GM23248 (cell line): Measurements from ENCODE around the gene NME5. TPM values are rescaled to one million over a fixed set of nuclear protein-coding genes. Genes with fewer than 3 reads are reported as not detected.

Experiments
- DNase-seq: peaks from one replicate; pipeline ENCODE4 v3.0.0-alpha.2; 2015
- H2AFZ ChIP-seq: fragments of 200-600 bp; sonication (generic); 2 replicates; pipeline ENCODE4 v1.6.1; 2016; ENCODE audit warnings: antibody characterized with exemption
- H3F3A ChIP-seq: fragments of 200-600 bp; sonication (generic); 2 replicates; pipeline ENCODE4 v1.6.1; 2016; ENCODE audit warnings: mild to moderate bottlenecking, antibody characterized with exemption, mixed run types; ENCODE audit not compliant: insufficient read depth
- H3K27ac ChIP-seq: fragments of 200-600 bp; sonication (generic); 2 replicates; pipeline ENCODE4 v1.5.1; 2016; ENCODE audit warnings: mild to moderate bottlenecking
- H3K27me3 ChIP-seq: fragments of 200-600 bp; sonication (generic); replicated peaks from 2 replicates; pipeline ENCODE4 v1.6.1; 2016; ENCODE audit warnings: mild to moderate bottlenecking; ENCODE audit not compliant: insufficient read depth
- H3K36me3 ChIP-seq: fragments of 200-600 bp; sonication (generic); 2 replicates; pipeline ENCODE4 v1.6.1; 2016; ENCODE audit warnings: low read depth, mild to moderate bottlenecking
- H3K4me1 ChIP-seq: fragments of 200-600 bp; sonication (generic); 2 replicates; pipeline ENCODE4 v1.6.1; 2016; ENCODE audit warnings: mild to moderate bottlenecking; ENCODE audit not compliant: insufficient read depth
- H3K4me2 ChIP-seq: fragments of 200-600 bp; sonication (generic); one replicate; pipeline ENCODE4 v1.6.1; 2016; ENCODE audit warnings: mild to moderate bottlenecking; ENCODE audit not compliant: unreplicated experiment
- H3K4me3 ChIP-seq: fragments of 200-600 bp; sonication (generic); 2 replicates; pipeline ENCODE4 v1.5.1; 2016; ENCODE audit warnings: mild to moderate bottlenecking
- H3K79me2 ChIP-seq: fragments of 200-600 bp; sonication (generic); 2 replicates; pipeline ENCODE4 v1.6.1; 2016; ENCODE audit warnings: mild to moderate bottlenecking; ENCODE audit not compliant: insufficient read depth
- H3K9ac ChIP-seq: fragments of 200-600 bp; sonication (generic); 2 replicates; pipeline ENCODE4 v1.6.1; 2016; ENCODE audit warnings: mild to moderate bottlenecking
- H3K9me2 ChIP-seq: fragments of 200-600 bp; sonication (generic); 2 replicates; pipeline ENCODE4 v1.6.1; 2016; ENCODE audit warnings: mixed run types, mild to moderate bottlenecking, moderate library complexity; ENCODE audit not compliant: insufficient read depth
- H3K9me3 ChIP-seq: fragments of 200-600 bp; sonication (generic); one replicate; pipeline ENCODE4 v1.6.1; 2017; ENCODE audit warnings: low read depth
- H4K20me1 ChIP-seq: fragments of 200-600 bp; sonication (generic); 2 replicates; pipeline ENCODE4 v1.6.0; 2016; ENCODE audit not compliant: insufficient read depth
- EZH2 ChIP-seq: fragments of 200-600 bp; sonication (generic); IDR thresholded peaks from 2 replicates; pipeline ENCODE4 v1.6.1; 2018; ENCODE audit warnings: antibody characterized with exemption, mild to moderate bottlenecking; ENCODE audit not compliant: insufficient read depth, poor library complexity, severe bottlenecking
- EZH2phosphoT487 ChIP-seq: fragments of 200-600 bp; sonication (generic); IDR thresholded peaks from 2 replicates; pipeline ENCODE4 v1.6.1; 2018; ENCODE audit warnings: antibody characterized with exemption, moderate library complexity, mild to moderate bottlenecking, low read depth; ENCODE audit not compliant: insufficient read depth
- WGBS, 2 experiments: methylation state at CpG; one replicate each; pipeline ENCODE4 v1.1.6; 2015 to 2017; ENCODE audit warnings: low lambda C conversion rate in 2 of 2, low coverage in 1 of 2; ENCODE audit errors: missing lambda C conversion rate in 2 of 2; 5-methylcytosine and 5-hydroxymethylcytosine counted together
- in situ Hi-C: fragments of 300-500 bp; cut with MboI; formaldehyde crosslinking; loops from 2 replicates; pipeline ENCODE4 v1.15.0; 2020
- polyA plus RNA-seq: library from polyadenylated mRNA; unstranded; fragments of >200 nt; fragmentation: Nextera tagmentation; extraction: Ambion mirVana; gene quantifications from 2 replicates; pipeline ENCODE4 v1.2.1, GENCODE V29; 2016
- total RNA-seq: library from RNA; depleted of rRNA; stranded (reverse); fragments of >200 nt; shearing (Covaris generic); gene quantifications from 2 replicates; pipeline ENCODE4 v1.2.3, GENCODE V29; 2014

The NME5 gene
- total and polyA plus RNA-seq, 2 experiments from 2014 or later: not detected

DNA sequence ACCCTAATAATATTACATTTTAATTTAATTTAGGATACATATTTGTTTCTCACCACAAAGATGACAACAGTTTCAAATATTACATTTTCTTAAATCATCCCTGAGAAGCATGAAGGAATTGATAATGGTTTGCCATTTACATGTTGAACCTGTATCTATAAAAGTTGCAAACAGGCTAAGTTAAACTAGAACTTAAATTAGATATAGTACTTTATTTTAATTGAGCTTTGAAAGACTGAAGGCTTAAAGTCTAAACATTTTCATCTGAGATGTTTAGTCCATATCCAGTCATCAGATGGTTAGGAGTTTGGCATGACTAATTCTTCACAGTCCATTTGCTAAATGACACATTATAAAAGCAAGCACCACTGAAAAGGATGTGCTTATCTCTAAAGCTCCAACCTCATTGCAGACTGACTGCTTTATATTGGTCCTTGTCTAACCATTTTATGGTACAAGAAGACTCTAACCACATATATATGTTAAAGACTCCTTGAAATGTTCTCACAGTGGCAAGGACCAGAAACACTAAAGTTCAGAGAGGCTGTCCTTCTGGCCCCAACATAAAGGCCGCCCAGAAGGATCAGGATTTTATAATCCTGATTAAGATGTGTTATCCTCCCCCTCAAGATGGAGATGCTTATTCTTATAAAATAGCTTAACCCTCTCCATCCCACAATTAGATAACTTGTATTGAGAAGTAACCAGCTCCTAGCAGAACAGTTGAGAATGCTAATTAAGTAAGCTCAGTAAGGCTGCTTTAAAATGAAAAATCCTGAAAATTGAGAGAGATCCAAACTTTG lies 29.6 kb downstream of the NME5 start:
- H3K27me3 ChIP-seq: peaks cover 25% of the 10 kb centered on the region
- H4K20me1 ChIP-seq: no peaks in the 10 kb centered on the region
- no peak overlapping the region for H2AFZ ChIP-seq
- no peaks in the 10 kb centered on the region for H3K4me1 ChIP-seq
- no peaks in the 10 kb centered on the region for H3K79me2 ChIP-seq
- in situ Hi-C loops: no loop called here
- no peaks in the 10 kb centered on the region for H3F3A ChIP-seq
- H3K27ac ChIP-seq: no peak overlapping the region
- no peaks in the 10 kb centered on the region for H3K9me3 ChIP-seq
- 30 to 40% methylated on average over 1 of the region's 1 CpG for WGBS, 2 experiments
- no peaks in the 10 kb centered on the region for H3K36me3 ChIP-seq
- no peak for TF ChIP-seq EZH2
- TF ChIP-seq EZH2phosphoT487: no peak
- DNase-seq: peak; percentile 51
- no peak overlapping the region for H3K4me3 ChIP-seq
- H3K9me2 ChIP-seq: no peaks in the 10 kb centered on the region
- H3K9ac ChIP-seq: no peak overlapping the region
- H3K4me2 ChIP-seq: no peak overlapping the region

DNA sequence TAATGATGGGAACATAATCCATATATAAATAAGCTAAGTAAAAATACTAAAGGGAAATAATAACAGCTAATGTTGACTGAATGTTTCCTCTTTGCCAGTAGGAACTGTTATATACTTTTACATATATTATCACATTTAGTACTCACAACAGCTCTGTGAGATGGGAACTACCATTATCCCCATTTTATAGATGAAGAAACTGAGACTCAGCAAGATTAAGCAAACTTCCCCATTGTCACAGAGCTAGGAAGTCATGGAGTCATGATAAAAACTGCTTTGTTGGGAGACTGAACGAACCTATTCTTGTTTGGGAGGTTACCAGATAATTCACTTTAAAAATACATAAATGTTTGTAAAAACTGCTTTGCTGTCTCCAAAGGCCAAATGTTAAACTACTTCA lies 32.0 kb downstream of the NME5 start:
- in situ Hi-C loops: no loop called here

DNA sequence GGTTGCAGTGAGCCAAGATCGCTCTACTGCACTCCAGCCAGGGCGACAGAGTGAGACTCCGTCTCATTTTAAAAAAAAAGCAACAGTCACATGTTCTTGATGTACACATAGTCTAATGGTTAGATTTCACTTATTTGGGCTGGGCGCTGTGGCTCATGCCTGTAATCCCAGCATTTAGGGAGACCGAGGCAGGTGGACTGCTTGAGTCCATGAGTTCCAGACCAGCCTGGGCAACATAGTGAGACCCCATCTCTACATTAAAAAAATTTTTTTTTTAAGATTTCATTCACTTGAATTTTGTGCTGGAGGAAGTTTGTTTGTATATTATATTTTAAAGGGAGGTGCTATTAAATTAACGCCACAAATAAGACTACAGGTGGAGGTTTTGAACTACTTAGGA lies 33.5 kb downstream of the NME5 start:
- Histone ChIP-seq H3K79me2 (no peaks in the 10 kb centered on the region), H3K27me3 (peaks cover 46% of the 10 kb centered on the region), H2AFZ (no peak overlapping the region), H3K4me3 (no peak overlapping the region), H4K20me1 (no peaks in the 10 kb centered on the region), H3K4me2 (no peak overlapping the region), H3K9me2 (no peaks in the 10 kb centered on the region), H3K27ac (no peak overlapping the region), H3K9ac (no peak overlapping the region), H3K9me3 (no peaks in the 10 kb centered on the region), H3K4me1 (no peaks in the 10 kb centered on the region), H3K36me3 (no peaks in the 10 kb centered on the region), H3F3A (no peaks in the 10 kb centered on the region)
- TF ChIP-seq EZH2phosphoT487 (no peak), EZH2 (no peak)
- 71 to 75% methylated on average over 6 of the region's 6 CpGs for WGBS, 2 experiments
- in situ Hi-C loops: no loop called here
- no peak for DNase-seq

More for the DNA sequence above, 32.0 kb downstream of the NME5 start:
- Histone ChIP-seq H4K20me1 (no peaks in the 10 kb centered on the region), H2AFZ (no peak overlapping the region), H3K27me3 (peaks cover 43% of the 10 kb centered on the region), H3K9ac (no peak overlapping the region), H3K4me1 (no peaks in the 10 kb centered on the region), H3K36me3 (no peaks in the 10 kb centered on the region), H3K9me2 (no peaks in the 10 kb centered on the region), H3F3A (no peaks in the 10 kb centered on the region), H3K9me3 (no peaks in the 10 kb centered on the region), H3K79me2 (no peaks in the 10 kb centered on the region), H3K27ac (no peak overlapping the region), H3K4me2 (no peak overlapping the region), H3K4me3 (no peak overlapping the region)
- no peak for TF ChIP-seq EZH2phosphoT487
- no peak for TF ChIP-seq EZH2
- DNase-seq: no peak
- WGBS, 2 experiments: 0 to 6% methylated on average over 1 of the region's 1 CpG

DNA sequence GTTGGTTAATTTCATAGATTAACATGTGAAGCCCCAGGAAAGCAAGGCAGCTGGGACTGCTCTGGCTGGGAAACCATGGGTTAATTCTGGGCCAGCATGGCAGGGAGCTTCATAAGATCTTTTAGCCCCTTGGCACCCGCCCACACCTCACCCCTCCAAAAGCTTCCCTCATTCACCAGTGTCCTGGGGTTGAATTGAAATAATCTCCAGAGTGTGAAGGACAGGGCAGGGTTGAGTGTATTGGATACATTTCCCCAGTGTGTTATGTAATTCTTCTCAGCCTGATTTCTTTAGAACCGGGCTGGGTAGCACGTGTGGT lies 36.0 kb downstream of the NME5 start:
- H3K36me3 ChIP-seq: no peaks in the 10 kb centered on the region
- TF ChIP-seq EZH2 (no peak), EZH2phosphoT487 (no peak)
- no peaks in the 10 kb centered on the region for H3K79me2 ChIP-seq
- H3K9me3 ChIP-seq: no peaks in the 10 kb centered on the region
- H2AFZ ChIP-seq: no peak overlapping the region
- H3F3A ChIP-seq: no peaks in the 10 kb centered on the region
- no peak overlapping the region for H3K27ac ChIP-seq
- no peaks in the 10 kb centered on the region for H3K4me1 ChIP-seq
- H3K4me3 ChIP-seq: no peak overlapping the region
- H4K20me1 ChIP-seq: no peaks in the 10 kb centered on the region
- in situ Hi-C loops: no loop called here
- H3K9me2 ChIP-seq: no peaks in the 10 kb centered on the region
- no peak overlapping the region for H3K4me2 ChIP-seq
- H3K27me3 ChIP-seq: peaks cover 38% of the 10 kb centered on the region
- DNase-seq: no peak
- no peak overlapping the region for H3K9ac ChIP-seq
- WGBS, 2 experiments: 0 to 6% methylated on average over 3 of the region's 3 CpGs
